GM12878 (cell line): ENCODE results near the gene FOLR3. TPM values are rescaled to one million over a fixed set of nuclear protein-coding genes. Genes with fewer than 3 reads are reported as not detected.
"Not testable (repeated sequence)": the region's sequence is repeated elsewhere in the genome, so short reads cannot be mapped to it uniquely, and the experiment has no call there.

Experiments used
- ATAC-seq: fragments of 200-7000 bp; cut with Tn5 transposase; 3 replicates; pipeline ENCODE4 v1.9.1; 2020; ENCODE audit warnings: mild to moderate bottlenecking, moderate library complexity
- Bru-seq: library from RNA; stranded (reverse); fragments of 400-500 nt; gene quantifications from one replicate; lab custom pipeline; 2021; lab: Mats Ljungman, UMichigan
- BruChase-seq, 2 experiments: library from RNA; stranded (reverse); fragments of 400-500 nt; gene quantifications; one replicate each; lab custom pipeline; 2021; lab: Mats Ljungman, UMichigan
- BruUV-seq: library from RNA; stranded (reverse); fragments of 400-500 nt; replicated peaks from 2 replicates; lab custom pipeline; 2021; lab: Mats Ljungman, UMichigan
- CTCF ChIA-PET: fragments of 300-600 bp; sonication (Branson Sonifier 250); formaldehyde crosslinking; extraction: SDS; loops from one replicate; lab custom pipeline; 2021; ENCODE audit warnings: inconsistent platforms; lab: Yijun Ruan, JAX
- POLR2A ChIA-PET: fragments of 350-600 bp; formaldehyde crosslinking; extraction: SDS; loops from one replicate; lab custom pipeline; 2021; ENCODE audit warnings: inconsistent platforms; lab: Charles Lee
- RAD21 ChIA-PET: fragments of 300-600 bp; sonication (Branson Sonifier 250); formaldehyde crosslinking; loops from one replicate; lab custom pipeline; 2023; ENCODE audit warnings: antibody characterized with exemption; ENCODE audit not compliant: unreplicated experiment; lab: Charles Lee
- SMC1A ChIA-PET: fragments of 300-600 bp; sonication (Branson Sonifier 250); formaldehyde crosslinking; loops from one replicate; lab custom pipeline; 2023; ENCODE audit not compliant: unreplicated experiment, uncharacterized antibody; lab: Charles Lee
- DNase-seq: peaks from one replicate; pipeline ENCODE4 v3.0.0-alpha.2; 2011; ENCODE audit warnings: low read depth, low spot score
- FAIRE-seq: peaks from 3 replicates; lab custom pipeline; 2011; peaks lifted over from hg19 to GRCh38; lab: Jason Lieb, UNC
- H2AFZ ChIP-seq: 2 replicates; pipeline ENCODE4 v1.6.0; 2011; ENCODE audit warnings: low read depth, low read length, control low read depth; ENCODE audit not compliant: control insufficient read depth
- H3K27ac ChIP-seq: 2 replicates; pipeline ENCODE4 v1.5.1; 2011; ENCODE audit warnings: control low read depth; ENCODE audit not compliant: control insufficient read depth, insufficient read depth
- H3K27me3 ChIP-seq, 2 experiments: replicated peaks in 1 of 2; 2 replicates each; pipeline versions ENCODE4 v1.6.0 to v1.6.1; 2011; ENCODE audit warnings: low read length in 1 of 2; ENCODE audit not compliant: control insufficient read depth in 2 of 2, insufficient read depth in 2 of 2
- H3K36me3 ChIP-seq, 2 experiments: 2 replicates each; pipeline ENCODE4 v1.5.1; 2011; ENCODE audit warnings: low read length in 1 of 2; ENCODE audit not compliant: control insufficient read depth in 2 of 2, insufficient read depth in 2 of 2
- H3K4me1 ChIP-seq: 2 replicates; pipeline ENCODE4 v1.6.1; 2011; ENCODE audit warnings: mild to moderate bottlenecking, low read length, moderate library complexity, mixed read lengths; ENCODE audit not compliant: control insufficient read depth, insufficient read depth
- H3K4me2 ChIP-seq: 2 replicates; pipeline ENCODE4 v1.6.0; 2011; ENCODE audit warnings: control low read depth; ENCODE audit not compliant: control insufficient read depth, insufficient read depth
- H3K4me3 ChIP-seq: fragments of 200-600 bp; sonication (generic); 2 replicates; pipeline ENCODE4 v1.5.1; 2016
- H3K79me2 ChIP-seq: 2 replicates; pipeline ENCODE4 v1.6.0; 2011; ENCODE audit warnings: low read length; ENCODE audit not compliant: control insufficient read depth, insufficient read depth
- H3K9ac ChIP-seq: 2 replicates; pipeline ENCODE4 v1.8.0; 2011; ENCODE audit warnings: low read length, control low read depth, mixed read lengths; ENCODE audit not compliant: control insufficient read depth, insufficient read depth
- H3K9me3 ChIP-seq: replicated peaks from 3 replicates; pipeline ENCODE4 v1.5.1; 2011; ENCODE audit warnings: mild to moderate bottlenecking, low read length; ENCODE audit not compliant: control insufficient read depth, insufficient read depth
- H4K20me1 ChIP-seq: 2 replicates; pipeline ENCODE4 v1.6.0; 2011; ENCODE audit not compliant: control insufficient read depth, insufficient read depth
- ATF7 ChIP-seq: fragments of 450-650 bp; IDR thresholded peaks from 2 replicates; pipeline ENCODE4 v1.6.1; 2016; ENCODE audit warnings: low read depth, mild to moderate bottlenecking
- BHLHE40 ChIP-seq, 2 experiments: fragments of 450-650 bp in 1 of 2; IDR thresholded peaks; 2 replicates each; pipeline ENCODE4 v1.6.1; 2011 to 2017; ENCODE audit warnings: low read depth in 2 of 2, borderline replicate concordance in 1 of 2, improper control_type of control experiment in 1 of 2, low read length in 1 of 2, mild to moderate bottlenecking in 1 of 2
- BRCA1 ChIP-seq: IDR thresholded peaks from 2 replicates; pipeline ENCODE4 v1.6.1; 2011; ENCODE audit warnings: low read depth, low read length, improper control_type of control experiment
- CBFB ChIP-seq: IDR thresholded peaks from 2 replicates; pipeline ENCODE4 v1.6.1; 2016; ENCODE audit warnings: antibody characterized with exemption, low read depth
- NRF1 ChIP-seq: conservative IDR thresholded peaks from 2 replicates; pipeline ENCODE4 v1.6.1; 2011; ENCODE audit warnings: mild to moderate bottlenecking, low read depth, low read length, improper control_type of control experiment
- PAX5 ChIP-seq: IDR thresholded peaks from 2 replicates; pipeline ENCODE4 v1.6.1; 2011; ENCODE audit warnings: low read depth, low read length, borderline replicate concordance
- SP1 ChIP-seq: IDR thresholded peaks from one replicate; pipeline ENCODE4 v1.6.1; 2011; ENCODE audit warnings: low read depth, low read length
- TARDBP ChIP-seq: IDR thresholded peaks from 2 replicates; pipeline ENCODE4 v1.6.1; 2016; ENCODE audit warnings: borderline replicate concordance
- ZNF24 ChIP-seq: fragments of 450-650 bp; IDR thresholded peaks from 2 replicates; pipeline ENCODE4 v1.6.1; 2017; ENCODE audit warnings: antibody characterized with exemption, mild to moderate bottlenecking
- ZSCAN29 ChIP-seq: fragments of 450-650 bp; IDR thresholded peaks from 2 replicates; pipeline ENCODE4 v1.6.1; 2017; ENCODE audit warnings: mild to moderate bottlenecking, moderate library complexity
- WGBS: methylation state at CpG from one replicate; pipeline ENCODE4 v1.1.6; 2016; ENCODE audit warnings: low lambda C conversion rate; ENCODE audit not compliant: insufficient replicate concordance, insufficient coverage; ENCODE audit errors: missing lambda C conversion rate; 5-methylcytosine and 5-hydroxymethylcytosine counted together
- in situ Hi-C: fragments of 300-500 bp; cut with MboI; formaldehyde crosslinking; loops from 9 replicates; pipeline ENCODE4 v1.14.3; 2018; ENCODE audit warnings: mixed read lengths
- intact Hi-C: fragments of 100-400 bp; cut with micrococcal nuclease; formaldehyde crosslinking; loops from one replicate; pipeline ENCODE4 v1.14.2; 2022; ENCODE audit not compliant: unreplicated experiment
- long read RNA-seq, 2 experiments: library from polyadenylated mRNA; unstranded; transcript quantifications; one replicate each; pipeline ENCODE4 v2.0.0, GENCODE V29; 2019 to 2020
- polyA minus RNA-seq, 3 experiments: library from RNA; depleted of rRNA, polyadenylated mRNA; stranded (reverse); fragments of >200 nt; gene quantifications; 2 replicates each; pipeline ENCODE4 v1.2.3, GENCODE V29; 2011
- polyA plus RNA-seq, 11 experiments: library from polyadenylated mRNA; depleted of rRNA in 4 of 11; unstranded in 6 of 11; stranded (reverse) in 5 of 11; fragments of >200 nt; fragmentation: Nextera tagmentation in 4 of 11; fragmentation: Illumina TruSeq in 1 of 11; extraction: Ambion mirVana in 4 of 11; extraction: Trizol in 1 of 11; gene quantifications; 1 replicate in 1 of 11; 2 replicates in 10 of 11; pipeline versions ENCODE4 v1.2.1 to v1.2.3, GENCODE V29; 2011 to 2016; ENCODE audit warnings: inconsistent platforms in 2 of 11, missing spikeins in 2 of 11, low read depth in 1 of 11
- total RNA-seq, 4 experiments: library from RNA; depleted of rRNA in 3 of 4; stranded (reverse); fragments of >200 nt in 3 of 4; fragmentation: Illumina TruSeq in 1 of 4; extraction: Trizol in 1 of 4; gene quantifications; 2 replicates each; pipeline versions ENCODE4 v1.2.1 to v1.2.3, GENCODE V29; 2013 to 2021
- TF ChIP-seq, protein P1 (sequence below): fragments of 450-650 bp; IDR thresholded peaks from 2 replicates; pipeline ENCODE4 v1.6.1; 2018; ENCODE audit warnings: mild to moderate bottlenecking, low read depth, moderate library complexity; ENCODE audit not compliant: partially characterized antibody

FOLR3 gene
- total RNA-seq (2013; cell fraction: nucleolus; rRNA removed), result not detected in 2 replicates
- not detected in 2 replicates for total RNA-seq (2014; rRNA removed)
- not detected in 2 replicates for total RNA-seq (2014; rRNA removed; fragmentation: Illumina TruSeq; extraction: Trizol)
- total RNA-seq (2021), result not detected in 2 replicates
- polyA plus RNA-seq (2011; ENCODE audit: low read depth), result not detected
- not detected in 2 replicates for polyA plus RNA-seq (2011; rRNA removed)
- polyA plus RNA-seq (2011; cell fraction: cytosol; rRNA removed), result not detected in 2 replicates
- not detected in 2 replicates for polyA plus RNA-seq (2011; cell fraction: nucleus; rRNA removed)
- not detected in 2 replicates for polyA plus RNA-seq (2012)
- not detected in 2 replicates for polyA plus RNA-seq (2014; fragmentation: Illumina TruSeq; extraction: Trizol)
- not detected for polyA plus RNA-seq (2014; fragmentation: Nextera tagmentation; extraction: Ambion mirVana)
- not detected in 2 replicates for polyA plus RNA-seq (2014; rRNA removed)
- polyA plus RNA-seq (2016; fragmentation: Nextera tagmentation; extraction: Ambion mirVana), result not detected
- polyA minus RNA-seq (2011; rRNA and poly(A)+ RNA removed), result not detected in 2 replicates
- polyA minus RNA-seq (2011; cell fraction: cytosol; rRNA and poly(A)+ RNA removed), result not detected in 2 replicates
- not detected in 2 replicates for polyA minus RNA-seq (2011; cell fraction: nucleus; rRNA and poly(A)+ RNA removed)
- not detected for Bru-seq, nascent RNA
- BruChase-seq, experiment 1, labeled RNA remaining after a 6-hour chase, result not detected
- BruChase-seq, experiment 2, labeled RNA remaining after a 2-hour chase, result not detected
- long read RNA-seq, experiment 1, result 0 reads
- long read RNA-seq, experiment 2, result 0 reads

DNA sequence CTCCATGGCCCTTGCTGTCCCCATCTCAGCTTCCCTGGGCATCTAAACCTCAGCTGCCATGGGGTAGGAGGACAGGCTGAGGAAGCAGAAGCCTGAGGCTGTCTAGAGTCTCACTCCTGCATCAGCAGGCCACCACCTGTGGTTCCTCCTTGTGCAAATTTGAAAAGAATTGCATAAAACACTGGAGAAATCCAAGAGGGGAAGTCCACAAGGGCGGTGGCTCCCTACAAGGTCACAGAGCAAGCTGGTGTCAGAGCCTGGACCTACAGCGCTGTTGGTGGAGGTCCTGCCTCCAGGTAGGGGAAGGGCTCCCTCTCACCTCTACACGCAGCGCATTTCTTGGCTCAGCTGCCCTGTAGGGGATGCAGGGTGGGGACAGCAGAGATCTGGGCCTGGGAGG, at the start of gene FOLR3:
Gene FOLR3 (plus strand): TSS at position 253 of the 400 bp plus-strand sequence. CDS start 228 bp downstream, outside the sequence.
- intact Hi-C loops, H3K27me3 ChIP-seq, H3K4me2 ChIP-seq, in situ Hi-C loops, H4K20me1 ChIP-seq, FAIRE-seq, ATAC-seq, BruUV-seq, RAD21 ChIA-PET, H3K4me3 ChIP-seq, DNase-seq, H2AFZ ChIP-seq, H3K9me3 ChIP-seq, H3K9ac ChIP-seq, H3K79me2 ChIP-seq, H3K4me1 ChIP-seq, H3K27ac ChIP-seq, POLR2A ChIA-PET, H3K36me3 ChIP-seq: not testable (repeated sequence)
- 75% methylated on average over 4 of the region's 4 CpGs for WGBS
- ChIA-PET SMC1A (interaction anchor here (1.0 kb wide), 1 partner anchor 9 kb away, joined by 3 read pairs; no protein-coding TSS in a partner anchor), CTCF (interaction anchor here (1.2 to 1.5 kb wide), 2 partner anchors 9 to 336 kb away, joined by 3 to 5 read pairs; no protein-coding TSS in a partner anchor)

DNA sequence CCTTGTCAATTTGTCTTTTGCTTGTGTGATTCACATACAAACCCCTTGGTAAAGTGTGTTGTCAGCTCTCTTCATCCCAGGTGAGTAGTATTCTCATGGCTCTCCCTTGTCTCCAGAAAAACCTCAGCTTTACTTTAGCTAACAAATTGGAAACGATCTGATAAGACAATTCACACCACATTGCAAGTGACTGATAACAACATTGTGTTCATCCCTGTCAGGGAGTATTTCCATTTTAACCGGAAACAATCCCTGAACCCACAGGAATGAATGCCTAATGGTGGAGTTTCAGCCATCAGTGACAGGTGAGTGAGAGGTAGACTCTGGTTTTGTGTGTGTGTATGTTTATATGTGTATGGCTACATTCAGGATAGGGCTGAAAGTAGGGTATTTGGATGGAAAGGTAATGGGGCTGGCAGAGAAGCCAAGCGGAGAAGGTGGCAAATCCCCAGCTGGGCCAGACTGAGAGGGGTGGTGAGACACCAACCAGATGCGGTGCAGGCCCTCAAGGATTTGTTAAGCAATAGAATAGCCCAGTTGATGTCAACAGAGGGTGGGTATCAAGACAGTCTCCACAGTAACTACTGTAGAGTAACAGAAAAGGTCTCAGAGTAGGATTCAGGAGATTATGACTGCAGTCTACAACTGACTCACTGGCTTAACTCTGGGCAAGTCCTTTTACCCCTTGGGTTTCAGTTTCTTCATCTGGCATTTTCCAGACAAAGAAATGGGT, 47.3 kb upstream of the FOLR3 start:
- in situ Hi-C loops, result no loop called here
- intact Hi-C loops, result no loop called here
- no TSS peak for BruUV-seq
- Histone ChIP-seq H2AFZ (no peak overlapping the region), H3K79me2 (no peaks in the 10 kb centered on the region), H4K20me1 (no peaks in the 10 kb centered on the region), H3K9me3 (no peaks in the 10 kb centered on the region), H3K4me3 (no peak overlapping the region), H3K9ac (no peak overlapping the region), H3K27me3 (no peaks in the 10 kb centered on the region), H3K36me3 (no peaks in the 10 kb centered on the region), H3K4me2 (no peak overlapping the region), H3K4me1 (no peaks in the 10 kb centered on the region), H3K27ac (no peak overlapping the region)
- POLR2A ChIA-PET, result no interaction called here
- ATAC-seq, result no peak
- FAIRE-seq, result no peak
- RAD21 ChIA-PET, result interaction anchor here (4.9 kb wide), 1 partner anchor 63 kb away, joined by 30 read pairs; no protein-coding TSS in a partner anchor
- DNase-seq, result no peak
- CTCF ChIA-PET, result interaction anchor here (1.3 to 2.2 kb wide), 4 partner anchors 13 to 110 kb away, joined by 4 to 10 read pairs (median 6); no protein-coding TSS in a partner anchor
- WGBS, result 100% methylated on average over 4 of the region's 4 CpGs
- SMC1A ChIA-PET, result interaction anchor here (4.6 kb wide), 1 partner anchor 63 kb away, joined by 62 read pairs; no protein-coding TSS in a partner anchor
- TF ChIP-seq ZNF24 (no peak), ATF7 (no peak), ZSCAN29 (no peak), PAX5 (no peak), BHLHE40 (IDR thresholded peaks at IDR 0.05; ENCODE audit: borderline replicate concordance in 1 of 2, low read depth in 2 of 2, low read length in 1 of 2) (no peak), SP1 (no peak), CBFB (no peak), TARDBP (no peak), NRF1 (no peak), BRCA1 (no peak)
- TF ChIP-seq, protein P1, sequence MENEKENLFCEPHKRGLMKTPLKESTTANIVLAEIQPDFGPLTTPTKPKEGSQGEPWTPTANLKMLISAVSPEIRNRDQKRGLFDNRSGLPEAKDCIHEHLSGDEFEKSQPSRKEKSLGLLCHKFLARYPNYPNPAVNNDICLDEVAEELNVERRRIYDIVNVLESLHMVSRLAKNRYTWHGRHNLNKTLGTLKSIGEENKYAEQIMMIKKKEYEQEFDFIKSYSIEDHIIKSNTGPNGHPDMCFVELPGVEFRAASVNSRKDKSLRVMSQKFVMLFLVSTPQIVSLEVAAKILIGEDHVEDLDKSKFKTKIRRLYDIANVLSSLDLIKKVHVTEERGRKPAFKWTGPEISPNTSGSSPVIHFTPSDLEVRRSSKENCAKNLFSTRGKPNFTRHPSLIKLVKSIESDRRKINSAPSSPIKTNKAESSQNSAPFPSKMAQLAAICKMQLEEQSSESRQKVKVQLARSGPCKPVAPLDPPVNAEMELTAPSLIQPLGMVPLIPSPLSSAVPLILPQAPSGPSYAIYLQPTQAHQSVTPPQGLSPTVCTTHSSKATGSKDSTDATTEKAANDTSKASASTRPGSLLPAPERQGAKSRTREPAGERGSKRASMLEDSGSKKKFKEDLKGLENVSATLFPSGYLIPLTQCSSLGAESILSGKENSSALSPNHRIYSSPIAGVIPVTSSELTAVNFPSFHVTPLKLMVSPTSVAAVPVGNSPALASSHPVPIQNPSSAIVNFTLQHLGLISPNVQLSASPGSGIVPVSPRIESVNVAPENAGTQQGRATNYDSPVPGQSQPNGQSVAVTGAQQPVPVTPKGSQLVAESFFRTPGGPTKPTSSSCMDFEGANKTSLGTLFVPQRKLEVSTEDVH, result no peak
